TTC549 (cell line): ENCODE measurements around the gene UCP2.
"Not testable (repeated sequence)": the region's sequence is repeated elsewhere in the genome, so short reads cannot be mapped to it uniquely, and the experiment has no call there.

Source experiments
- FAIRE-seq: peaks from 2 replicates; lab custom pipeline; 2012; peaks lifted over from hg19 to GRCh38; lab: Jason Lieb, UNC

UCP2 gene

DNA sequence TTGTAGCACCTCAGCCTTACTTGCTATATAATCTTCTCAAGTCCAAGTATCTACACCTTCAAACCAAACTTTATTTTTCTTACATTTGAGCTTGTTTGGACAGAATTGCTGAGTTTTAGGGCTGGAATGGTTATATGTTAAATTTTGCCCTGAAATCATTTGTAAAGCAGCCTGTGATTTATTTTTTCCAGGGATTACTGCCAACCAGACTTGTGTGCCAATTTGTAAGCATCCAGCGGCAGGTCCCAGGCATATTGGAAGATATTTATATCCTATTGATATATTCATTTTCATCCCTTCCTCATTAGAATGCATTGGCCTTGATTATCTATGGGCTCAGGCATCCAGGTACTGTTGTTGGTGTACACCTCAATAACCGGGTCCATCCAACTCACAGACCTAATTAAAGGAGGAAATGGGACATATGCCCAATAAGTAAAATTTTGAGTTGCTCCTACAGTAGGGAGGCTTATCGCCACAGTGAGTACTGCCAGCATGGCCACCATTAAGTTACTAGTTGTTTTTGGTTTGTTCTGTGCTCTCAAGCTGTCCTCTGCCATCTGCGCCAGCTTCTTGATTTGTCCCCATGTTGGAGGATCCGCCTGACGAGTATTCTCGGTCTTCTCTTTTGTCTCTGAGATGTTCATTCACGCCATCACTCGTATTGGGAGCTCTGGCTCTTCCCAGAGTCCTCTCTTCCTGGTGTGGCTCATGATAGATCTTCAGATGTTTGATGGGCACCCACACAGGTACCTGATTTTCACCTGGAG lies 41.7 kb downstream of the UCP2 start:
- FAIRE-seq, result no peak

DNA sequence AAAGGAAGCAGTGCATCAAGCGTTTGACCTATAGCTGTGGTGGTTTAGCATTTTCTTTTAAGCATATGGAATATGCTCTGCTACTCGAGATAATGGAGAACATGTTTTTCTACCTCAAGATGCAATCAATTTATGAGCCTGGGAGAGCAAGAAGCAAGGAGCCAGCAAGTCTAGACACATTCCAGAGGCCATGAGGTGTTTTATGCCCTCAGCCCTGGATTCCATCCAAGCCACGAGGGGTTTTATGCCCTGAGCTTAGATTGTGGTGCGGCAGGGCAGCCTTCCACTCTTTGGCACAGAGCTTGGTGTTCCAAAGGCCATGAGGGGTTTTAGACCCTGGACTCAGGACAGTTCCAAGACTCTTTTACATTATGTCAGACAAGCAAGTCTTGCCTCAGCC lies 43.5 kb downstream of the UCP2 start:
- no peak for FAIRE-seq

DNA sequence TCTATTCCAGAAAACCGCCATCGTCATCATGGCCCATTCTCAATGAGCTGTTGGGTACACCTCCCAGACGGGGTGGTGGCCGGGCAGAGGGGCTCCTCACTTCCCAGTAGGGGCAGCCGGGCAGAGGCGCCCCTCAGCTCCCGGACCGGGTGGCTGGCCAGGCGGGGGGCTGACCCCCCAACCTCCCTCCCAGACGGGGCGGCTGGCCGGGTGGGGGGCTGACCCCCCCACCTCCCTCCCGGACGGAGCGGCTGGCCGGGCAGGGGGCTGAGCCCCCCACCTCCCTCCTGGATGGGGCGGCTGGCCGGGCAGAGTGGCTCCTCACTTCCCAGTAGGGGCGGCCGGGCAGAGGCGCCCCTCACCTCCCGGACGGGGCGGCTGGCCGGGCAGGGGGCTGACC lies 46.6 kb downstream of the UCP2 start:
- not testable (repeated sequence) for FAIRE-seq

DNA sequence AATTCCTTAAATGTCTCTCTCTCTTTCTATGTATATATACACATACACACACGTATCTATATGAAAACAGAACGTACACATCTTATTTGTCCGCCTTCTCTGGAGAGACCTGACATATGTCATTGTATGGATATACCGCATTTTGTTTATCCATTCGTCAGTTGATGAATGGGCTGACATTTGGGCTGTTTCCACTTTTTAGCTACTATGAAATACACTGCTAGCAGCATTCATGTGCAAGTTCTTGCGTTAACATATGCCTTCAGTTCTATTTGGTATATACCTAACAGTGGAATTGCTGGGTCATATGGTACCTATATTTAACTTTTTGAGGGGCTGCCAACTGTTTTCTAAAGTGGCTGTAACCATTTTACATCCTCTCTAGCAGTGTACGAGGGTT lies 49.9 kb downstream of the UCP2 start:
- FAIRE-seq, result no peak

DNA sequence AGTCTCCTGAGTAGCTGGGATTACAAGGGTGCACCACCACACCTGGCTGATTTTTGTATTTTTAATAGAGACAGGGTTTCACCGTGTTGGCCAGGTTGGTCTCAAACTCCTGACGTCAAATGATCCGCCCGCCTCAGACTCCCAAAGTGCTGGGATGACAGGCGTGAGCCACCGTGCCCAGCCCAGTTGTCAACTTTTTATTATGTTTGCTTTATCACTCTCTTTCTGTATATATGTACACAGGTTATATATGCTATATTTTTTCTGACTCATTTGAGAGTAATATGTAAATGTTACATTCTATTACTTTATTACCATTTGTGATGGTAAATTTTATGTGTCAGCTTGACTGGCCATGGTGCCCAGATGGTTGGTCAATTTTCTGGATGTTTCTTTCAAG lies 50.7 kb downstream of the UCP2 start:
- no peak for FAIRE-seq

DNA sequence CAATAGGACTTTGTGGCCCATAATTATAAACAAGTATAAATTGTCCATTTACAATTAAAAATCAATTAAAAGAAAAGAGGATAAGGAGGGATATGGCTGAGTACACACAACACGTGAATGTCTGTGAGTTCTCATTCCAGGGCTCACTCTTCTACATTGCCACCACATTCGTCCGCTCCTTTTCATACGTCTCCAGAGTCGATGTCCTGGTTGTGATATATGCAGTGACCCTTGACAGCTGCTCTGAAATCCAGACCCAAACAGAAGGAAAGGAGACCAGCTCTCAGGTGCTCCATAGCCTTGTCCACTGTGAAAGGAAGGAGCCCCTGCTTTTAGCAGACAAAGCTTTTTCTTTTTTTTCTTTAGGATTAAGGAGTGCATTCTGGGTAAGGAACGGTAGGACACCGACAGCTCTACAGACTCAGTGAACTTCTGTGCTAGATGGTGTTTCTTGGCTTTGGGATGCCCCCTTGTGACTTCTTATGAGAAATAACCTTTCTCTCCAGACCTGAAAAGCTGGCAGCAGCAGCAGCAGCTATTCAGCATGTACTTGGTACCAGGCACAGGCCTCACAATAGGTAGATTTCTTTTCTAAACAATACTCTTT lies 51.5 kb downstream of the UCP2 start:
- FAIRE-seq, result peak; percentile 89

DNA sequence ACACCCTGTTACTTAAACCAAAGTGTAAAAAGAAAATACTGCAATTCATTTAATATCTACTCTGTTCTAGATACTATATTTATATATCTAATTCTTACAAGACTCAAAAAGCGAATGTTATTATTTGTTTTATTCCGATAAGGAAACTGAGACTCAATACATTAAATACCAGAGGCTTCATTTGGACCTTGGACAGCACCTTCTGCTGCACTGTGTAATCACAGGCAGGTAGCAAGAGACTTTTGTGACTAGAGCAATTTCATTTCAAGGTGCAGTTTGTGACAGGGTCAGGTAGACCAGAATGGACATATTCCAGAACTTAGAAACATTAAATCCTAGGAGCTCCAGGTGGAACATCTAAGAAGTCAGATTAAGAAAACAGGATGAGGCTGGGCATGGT lies 53.3 kb downstream of the UCP2 start:
- FAIRE-seq, result no peak
